K562 (cell line): ENCODE measurements around the gene BAIAP2L2. TPM values are rescaled to one million over a fixed set of nuclear protein-coding genes. Genes with fewer than 3 reads are reported as not detected.
"Not testable (repeated sequence)": the region's sequence is repeated elsewhere in the genome, so short reads cannot be mapped to it uniquely, and the experiment has no call there.

Experiments
- ATAC-seq: fragments of 200-7000 bp; cut with Tn5 transposase; 3 replicates; pipeline ENCODE4 v1.9.1; 2020; ENCODE audit warnings: moderate library complexity
- BruUV-seq: library from RNA; stranded (reverse); fragments of 400-500 nt; replicated peaks from 2 replicates; lab custom pipeline; 2021; lab: Mats Ljungman, UMichigan
- CTCF ChIA-PET: fragments of 300-600 bp; formaldehyde crosslinking; extraction: SDS; loops from one replicate; lab custom pipeline; 2021; ENCODE audit warnings: low intra/inter-chr PET ratio; lab: Yijun Ruan, JAX
- POLR2A ChIA-PET: fragments of 300-600, 350-650 bp; sonication (Branson Sonifier 250); formaldehyde crosslinking; extraction: SDS; loops from one replicate; lab custom pipeline; 2021; ENCODE audit warnings: antibody characterized with exemption, inconsistent platforms; lab: Yijun Ruan, JAX
- DNase-seq, 4 experiments: peaks; one replicate each; pipeline versions ENCODE4 v3.0.0 to v3.0.0-alpha.2; 2011 to 2018; ENCODE audit warnings: low spot score in 3 of 4, mixed read lengths in 3 of 4; ENCODE audit errors: extremely low read depth in 1 of 4
- FAIRE-seq: peaks from 2 replicates; lab custom pipeline; 2011; peaks lifted over from hg19 to GRCh38; lab: Jason Lieb, UNC
- H2AFZ ChIP-seq: 2 replicates; pipeline ENCODE4 v1.6.0; 2011; ENCODE audit warnings: low read depth, low read length, control low read depth, inconsistent platforms
- H3K27ac ChIP-seq: fragments of 200-600 bp; 3 replicates; pipeline ENCODE4 v1.8.0; 2011; ENCODE audit warnings: low read depth, mild to moderate bottlenecking, control low read depth, inconsistent platforms, low read length, moderate library complexity, mixed read lengths; ENCODE audit errors: extremely low read depth
- H3K27me3 ChIP-seq, 2 experiments: fragments of 300-600 bp in 1 of 2; 2 replicates in 1 of 2; 3 replicates in 1 of 2; pipeline versions ENCODE4 v1.6.0 to v1.8.0; 2011; ENCODE audit warnings: inconsistent platforms in 2 of 2, low read length in 2 of 2, mild to moderate bottlenecking in 1 of 2, mixed read lengths in 1 of 2, moderate library complexity in 1 of 2; ENCODE audit not compliant: control insufficient read depth in 2 of 2, insufficient read depth in 2 of 2
- H3K36me3 ChIP-seq: fragments of 300-600 bp; 3 replicates; pipeline ENCODE4 v1.8.0; 2011; ENCODE audit warnings: mild to moderate bottlenecking, low read length, inconsistent platforms; ENCODE audit not compliant: control insufficient read depth, insufficient read depth
- H3K4me1 ChIP-seq, 2 experiments: fragments of 200-600 bp in 1 of 2; replicated peaks in 1 of 2; 2 replicates in 1 of 2; 3 replicates in 1 of 2; pipeline versions ENCODE4 v1.5.1 to v1.8.0; 2011; ENCODE audit warnings: inconsistent platforms in 2 of 2, low read length in 2 of 2, mild to moderate bottlenecking in 1 of 2, mixed read lengths in 1 of 2, moderate library complexity in 1 of 2; ENCODE audit not compliant: control insufficient read depth in 2 of 2, insufficient read depth in 2 of 2
- H3K4me2 ChIP-seq: 2 replicates; pipeline ENCODE4 v1.6.1; 2011; ENCODE audit warnings: low read length, control low read depth, inconsistent platforms, mixed read lengths; ENCODE audit not compliant: insufficient read depth
- H3K4me3 ChIP-seq: fragments of 200-600 bp; sonication (generic), shearing (Covaris generic); 2 replicates; pipeline ENCODE4 v1.5.1; 2016; ENCODE audit warnings: control low read depth, inconsistent platforms
- H3K79me2 ChIP-seq: fragments of 200-600 bp; 3 replicates; pipeline ENCODE4 v1.8.0; 2011; ENCODE audit warnings: low read length, inconsistent platforms; ENCODE audit not compliant: control insufficient read depth, insufficient read depth
- H3K9ac ChIP-seq, 2 experiments: 2 replicates each; pipeline versions ENCODE4 v1.6.0 to v1.6.1; 2011; ENCODE audit warnings: low read depth in 2 of 2, low read length in 2 of 2, control low read depth in 1 of 2, inconsistent platforms in 1 of 2, mild to moderate bottlenecking in 1 of 2, mixed read lengths in 1 of 2; ENCODE audit not compliant: insufficient read depth in 1 of 2
- H3K9me1 ChIP-seq: one replicate; pipeline ENCODE4 v1.6.0; 2011; ENCODE audit warnings: inconsistent platforms, mild to moderate bottlenecking, low read length, moderate library complexity; ENCODE audit not compliant: control insufficient read depth, insufficient read depth
- H3K9me3 ChIP-seq: replicated peaks from 2 replicates; pipeline ENCODE4 v1.5.1; 2011; ENCODE audit warnings: low read depth, low read length, inconsistent platforms; ENCODE audit not compliant: control insufficient read depth, insufficient read depth
- H4K20me1 ChIP-seq: replicated peaks from 2 replicates; pipeline ENCODE4 v1.6.1; 2011; ENCODE audit warnings: low read length, inconsistent platforms, mixed read lengths; ENCODE audit not compliant: control insufficient read depth, insufficient read depth
- CCAR2 ChIP-seq: fragments of 200-400 bp; formaldehyde crosslinking; IDR thresholded peaks from 2 replicates; pipeline ENCODE4 v1.6.1; 2017; ENCODE audit warnings: mild to moderate bottlenecking, low read depth, low read length
- CREM ChIP-seq: IDR thresholded peaks from 2 replicates; pipeline ENCODE4 v1.6.1; 2014; ENCODE audit warnings: antibody characterized with exemption, low read depth
- E2F5 ChIP-seq: sonication (generic); formaldehyde crosslinking; IDR thresholded peaks from 2 replicates; pipeline ENCODE4 v1.8.0; 2022; ENCODE audit warnings: mild to moderate bottlenecking, missing genetic modification reagents
- IFI16 ChIP-seq: fragments of 250-450 bp; sonication (Bioruptor Pico); IDR thresholded peaks from 2 replicates; pipeline ENCODE4 v2.1.2; 2022; ENCODE audit warnings: mild to moderate bottlenecking, inconsistent platforms
- NCOA2 ChIP-seq, 2 experiments: fragments of 450-650 bp; IDR thresholded peaks; 2 replicates each; pipeline ENCODE4 v1.6.1; 2018; ENCODE audit warnings: mild to moderate bottlenecking in 2 of 2, moderate library complexity in 1 of 2; ENCODE audit not compliant: partially characterized antibody in 2 of 2
- RNF219 ChIP-seq: fragments of 250-450 bp; sonication (Bioruptor Pico); IDR thresholded peaks from 2 replicates; pipeline ENCODE4 v1.5.0; 2022; ENCODE audit warnings: mild to moderate bottlenecking
- TCF3 ChIP-seq: sonication (generic); formaldehyde crosslinking; IDR thresholded peaks from 2 replicates; pipeline ENCODE4 v1.4.0; 2020; ENCODE audit warnings: mild to moderate bottlenecking, missing genetic modification reagents
- ZNF121 ChIP-seq: sonication (generic); formaldehyde crosslinking; conservative IDR thresholded peaks from 2 replicates; pipeline ENCODE4 v1.8.0; 2022; ENCODE audit warnings: missing genetic modification reagents
- WGBS: fragments of 100-300 bp; shearing (Covaris generic); methylation state at CpG from one replicate; pipeline ENCODE4 v1.1.6; 2016; ENCODE audit warnings: low coverage, mixed read lengths; ENCODE audit not compliant: insufficient coverage; ENCODE audit errors: missing lambda C conversion rate; 5-methylcytosine and 5-hydroxymethylcytosine counted together
- in situ Hi-C: fragments of 300-500 bp; cut with MboI; formaldehyde crosslinking; loops from 4 replicates; pipeline ENCODE4 v1.15.0; 2018; ENCODE audit warnings: inconsistent platforms, mixed read lengths
- intact Hi-C: fragments of 100-400 bp; cut with micrococcal nuclease; formaldehyde crosslinking; loops from 2 replicates; pipeline ENCODE4 v1.14.2; 2022
- polyA plus RNA-seq, 8 experiments: library from polyadenylated mRNA; depleted of rRNA in 4 of 8; stranded (reverse) in 5 of 8; unstranded in 3 of 8; fragments of >200 nt; fragmentation: Nextera tagmentation in 2 of 8; fragmentation: Illumina TruSeq in 1 of 8; extraction: Ambion mirVana in 2 of 8; extraction: Trizol in 1 of 8; gene quantifications; 2 replicates each; pipeline versions ENCODE4 v1.2.1 to v1.2.3, GENCODE V29; 2011 to 2014; ENCODE audit warnings: inconsistent platforms in 1 of 8, missing spikeins in 1 of 8
- total RNA-seq, 7 experiments: library from RNA; depleted of rRNA in 6 of 7; stranded (reverse); fragments of >200 nt in 6 of 7; fragmentation: Illumina TruSeq in 2 of 7; extraction: Trizol in 2 of 7; gene quantifications; 2 replicates each; pipeline versions ENCODE4 v1.2.1 to v1.2.3, GENCODE V29; 2011 to 2021; ENCODE audit warnings: low replicate concordance in 1 of 7

The BAIAP2L2 gene
- total and polyA plus RNA-seq, 9 of the 15 experiments (the other 6 are each of a cell fraction or from before 2014, with no cell fraction given): 0.04 to 0.22 (median 0.07) TPM; not detected in 4

DNA sequence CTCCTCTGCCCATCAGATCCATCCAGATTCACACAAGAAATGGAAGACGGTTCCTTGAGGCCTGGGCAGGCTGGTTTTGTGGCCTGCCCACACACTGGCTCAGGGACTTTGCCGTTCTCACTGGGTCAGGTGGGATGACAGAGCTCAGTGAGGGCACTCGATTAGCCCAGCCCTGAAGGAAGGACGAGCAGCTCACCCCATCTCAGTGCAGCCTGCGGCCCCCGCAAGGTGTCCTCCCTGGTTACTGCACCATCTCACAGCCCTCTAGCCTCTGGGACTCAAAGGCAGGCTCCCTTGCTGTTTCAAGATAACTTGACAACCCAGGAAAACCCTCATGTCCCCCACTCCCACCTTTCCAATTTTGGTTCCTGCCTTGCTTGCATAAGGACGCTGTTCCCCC, 30.7 kb downstream of the BAIAP2L2 start (continued):
- no peak for TF ChIP-seq E2F5 (CRISPR knock-in tag)
- no peak for TF ChIP-seq CREM
- TF ChIP-seq TCF3: no peak
- no peak for TF ChIP-seq NCOA2 (IDR thresholded peaks at IDR 0.05; ENCODE audit: partially characterized antibody in 2 of 2)
- TF ChIP-seq IFI16 (CRISPR knock-in tag): no peak
- TF ChIP-seq CCAR2: no peak
- no peak for TF ChIP-seq RNF219 (CRISPR knock-in tag)

- POLR2A ChIA-PET, CTCF ChIA-PET, FAIRE-seq, in situ Hi-C loops, H3K36me3 ChIP-seq, H3K4me2 ChIP-seq, ATAC-seq, H3K9ac ChIP-seq, H4K20me1 ChIP-seq: not testable (repeated sequence)
- 14% methylated on average over 2 of the region's 2 CpGs for WGBS
- TF ChIP-seq ZNF121 (CRISPR knock-in tag): peak; percentile 70
- TF ChIP-seq, all 486 proteins: peak for 1; not testable (repeated sequence) for 485
- H3K79me2 ChIP-seq, DNase-seq, BruUV-seq, H3K9me3 ChIP-seq, H3K4me3 ChIP-seq, intact Hi-C loops, H2AFZ ChIP-seq, H3K27ac ChIP-seq, H3K9me1 ChIP-seq: not testable (repeated sequence)
- peaks cover 2 to 30% of the 10 kb centered on the region in 2 experiments; a peak in 2 of 5 replicates for H3K27me3 ChIP-seq
- peaks cover 0 to 53% of the 10 kb centered on the region in 2 experiments; a peak in 2 of 5 replicates for H3K4me1 ChIP-seq
Observed at GRCh38 chr22:38079208-38079607, 31.3 kb downstream of the BAIAP2L2 start.
